HG02763 (cell line): Measurements from ENCODE around the gene GRAMD4.

ENCODE experiments used
- ATAC-seq: cut with Tn5 transposase; IDR thresholded peaks from one replicate; pipeline ENCODE4 v1.9.1; 2021; ENCODE audit warnings: mild to moderate bottlenecking, moderate library complexity; ENCODE audit not compliant: unreplicated experiment

GRAMD4 gene

GRCh38 chr22:46619830-46620501, at the start of gene GRAMD4:
GRAMD4 (plus strand) TSS chr22:46620386; CDS start chr22:46626800, 6,414 bp downstream.
- ATAC-seq: no peak

GRCh38 chr22:46571642-46572250, 48.4 kb upstream of the GRAMD4 start:
- no peak for ATAC-seq

- ATAC-seq: no peak
Observed at GRCh38 chr22:46572911-46573780, 47.0 kb upstream of the GRAMD4 start.

- ATAC-seq: no peak
Observed at GRCh38 chr22:46573781-46574437, 46.3 kb upstream of the GRAMD4 start.

- ATAC-seq: no peak
Observed at GRCh38 chr22:46574438-46574992, 45.7 kb upstream of the GRAMD4 start.

GRCh38 chr22:46574993-46575910, 44.9 kb upstream of the GRAMD4 start:
- ATAC-seq: no peak

GRCh38 chr22:46575911-46576555, 44.2 kb upstream of the GRAMD4 start:
- no peak for ATAC-seq

GRCh38 chr22:46576556-46577367, 43.4 kb upstream of the GRAMD4 start:
- no peak for ATAC-seq

- no peak for ATAC-seq
Observed at GRCh38 chr22:46577368-46578249, 42.6 kb upstream of the GRAMD4 start.

GRCh38 chr22:46578251-46578823, 41.8 kb upstream of the GRAMD4 start:
- ATAC-seq: no peak

GRCh38 chr22:46578824-46579561, 41.2 kb upstream of the GRAMD4 start:
- no peak for ATAC-seq

- no peak for ATAC-seq
Observed at GRCh38 chr22:46579751-46580449, 40.3 kb upstream of the GRAMD4 start.

GRCh38 chr22:46580940-46581537, 39.1 kb upstream of the GRAMD4 start:
- ATAC-seq: no peak

GRCh38 chr22:46581538-46582244, 38.5 kb upstream of the GRAMD4 start:
- no peak for ATAC-seq
